ENCODE data around the gene AMIGO1. TPM values are rescaled to one million over a fixed set of nuclear protein-coding genes. Genes with fewer than 3 reads are reported as not detected.

AMIGO1 gene
- total and polyA plus RNA-seq, 10 of the 15 experiments (the other 5 are each of a cell fraction or from before 2014, with no cell fraction given) = 0.02 to 0.28 (median 0.08) TPM; not detected in 1

- POLR2A ChIA-PET = interaction anchor here (1.2 to 4.8 kb wide), 4 partner anchors 9 to 59 kb away, joined by 3 to 26 read pairs (median 10); partner anchors contain the start of genes CYB561D1 and PSMA5
- WGBS (ENCODE audit: insufficient coverage, insufficient replicate concordance, low lambda C conversion rate, missing lambda C conversion rate) = 0% methylated on average over 1 of the region's 3 CpGs
- RAD21 ChIA-PET (ENCODE audit: unreplicated experiment) = interaction anchor here (0.6 to 2.8 kb wide), 7 partner anchors 9 to 61 kb away, joined by 3 to 22 read pairs (median 4); no protein-coding TSS in a partner anchor
- Histone ChIP-seq H3K27ac (ENCODE audit: control insufficient read depth, insufficient read depth) (no peak overlapping the region), H3K4me2 (ENCODE audit: control insufficient read depth, insufficient read depth) (peak overlapping the region; percentile 98), H3K4me3 (peak overlapping the region; percentile 68), H2AFZ (ENCODE audit: control insufficient read depth, low read depth, low read length) (no peak overlapping the region; the same call in 1 of the 2 replicates), H3K36me3 (ENCODE audit: control insufficient read depth in 2 of 2, insufficient read depth in 2 of 2, low read length in 1 of 2) (peaks cover 0 to 2% of the 10 kb centered on the region in 2 experiments), H3K27me3 (replicated peaks in 1 of 2; ENCODE audit: control insufficient read depth in 2 of 2, insufficient read depth in 2 of 2, low read length in 1 of 2) (peaks cover 0 to 3% of the 10 kb centered on the region in 2 experiments; a peak in 2 of 4 replicates), H4K20me1 (ENCODE audit: control insufficient read depth, insufficient read depth) (no peaks in the 10 kb centered on the region), H3K4me1 (ENCODE audit: control insufficient read depth, insufficient read depth, low read length) (peaks cover 10% of the 10 kb centered on the region), H3K9ac (ENCODE audit: control insufficient read depth, insufficient read depth, low read length) (peak overlapping the region; percentile 82; the same call in 1 of the 2 replicates), H3K9me3 (replicated peaks; ENCODE audit: control insufficient read depth, insufficient read depth, low read length) (no peaks in the 10 kb centered on the region), H3K79me2 (ENCODE audit: control insufficient read depth, insufficient read depth, low read length) (peaks cover 9% of the 10 kb centered on the region)
- peak; percentile 9; the same call in 1 of the 3 replicates for ATAC-seq
- in situ Hi-C loops (cut with MboI) = loop anchor here (5.0 kb wide), 1 partner anchor 137 kb away; no protein-coding TSS in a partner anchor
- no TSS peak for BruUV-seq (replicated peaks)
- DNase-seq (ENCODE audit: low read depth, low spot score) = no peak
- SMC1A ChIA-PET (ENCODE audit: uncharacterized antibody, unreplicated experiment) = interaction anchor here (0.7 to 5.0 kb wide), 5 partner anchors 9 to 64 kb away, joined by 3 to 55 read pairs (median 3); partner anchors contain the start of genes CYB561D1 and GNAI3
- TF ChIP-seq IRF3 (IDR thresholded peaks at IDR 0.05) (no peak), MEF2B (IDR thresholded peaks at IDR 0.05; ENCODE audit: partially characterized antibody, poor library complexity, severe bottlenecking) (peak; percentile 79), EGR1 (IDR thresholded peaks at IDR 0.05; ENCODE audit: borderline replicate concordance in 1 of 2, low read depth in 2 of 2, low read length in 2 of 2) (0 out of 3 replicates have a peak, but pooled peaks of 1 of the 2 experiments have one; percentile 13), PAX8 (IDR thresholded peaks at IDR 0.05) (no peak), YY1 (IDR thresholded peaks at IDR 0.05; ENCODE audit: low read depth, low read length) (0 out of 2 replicates have a peak, but pooled peaks have one; percentile 27), IRF4 (IDR thresholded peaks at IDR 0.05; ENCODE audit: low read depth, low read length) (no peak), MLLT1 (IDR thresholded peaks at IDR 0.05) (no peak), TAF1 (IDR thresholded peaks at IDR 0.05; ENCODE audit: borderline replicate concordance, low read depth, low read length) (no peak), NFYB (IDR thresholded peaks at IDR 0.05; ENCODE audit: insufficient read depth, low read depth, low read length) (no peak), JUNB (IDR thresholded peaks at IDR 0.05) (0 out of 2 replicates have a peak, but pooled peaks have one; percentile 17)
- intact Hi-C loops (cut with micrococcal nuclease; ENCODE audit: unreplicated experiment) = no loop called here
- CTCF ChIA-PET = interaction anchor here (1.0 to 5.7 kb wide), 7 partner anchors 9 to 202 kb away, joined by 3 to 91 read pairs (median 5); partner anchors contain the start of genes CYB561D1 and PSRC1
- no peak for FAIRE-seq
Measured at GRCh38 chr1:109485001-109485400, 24.5 kb downstream of the AMIGO1 start.
